Ecto neural progenitor cell (in vitro differentiated cells): ENCODE data around the gene MGAT5.

Experiments
- DNase-seq: peaks from one replicate; pipeline ENCODE4 v3.0.0-alpha.2; 2018; ENCODE audit warnings: low spot score

The MGAT5 gene

DNA sequence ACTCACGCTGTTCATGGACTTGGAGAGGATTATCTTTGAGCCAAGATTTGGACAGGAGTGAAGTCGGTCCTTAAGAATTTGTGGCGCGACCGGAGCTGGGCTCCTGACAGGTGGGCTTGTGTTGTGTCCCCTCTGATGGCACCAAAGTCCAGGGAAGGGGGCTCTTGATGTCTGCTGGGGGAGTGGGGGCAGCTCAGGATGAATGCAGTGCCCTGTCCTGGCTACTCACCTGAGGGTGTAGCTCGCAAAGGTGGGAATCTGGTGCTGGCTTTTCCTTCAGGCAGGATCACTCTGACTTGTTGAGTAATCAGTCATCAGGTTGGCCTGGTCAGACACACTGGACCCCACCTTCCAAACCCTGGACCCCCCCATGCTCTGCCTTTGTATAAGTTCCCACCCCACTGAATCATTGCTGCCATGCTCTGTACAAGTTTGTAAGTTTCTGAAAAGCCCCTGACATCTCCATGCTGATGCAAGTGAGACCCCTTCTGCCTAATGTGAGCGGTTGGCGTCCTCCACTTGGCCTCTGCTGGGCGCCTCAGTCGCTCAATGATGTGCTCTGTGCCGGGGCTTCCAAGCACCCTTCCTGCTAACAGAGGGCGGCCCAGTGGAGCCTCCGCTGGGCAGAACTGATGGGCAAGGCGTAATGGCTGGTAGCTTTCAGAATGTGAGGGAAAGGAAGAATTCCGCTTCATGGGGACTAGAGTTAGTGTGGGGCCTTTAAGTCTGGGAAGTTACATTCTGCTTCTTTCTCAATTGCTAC, 196.1 kb downstream of the MGAT5 start:
- no peak for DNase-seq

DNA sequence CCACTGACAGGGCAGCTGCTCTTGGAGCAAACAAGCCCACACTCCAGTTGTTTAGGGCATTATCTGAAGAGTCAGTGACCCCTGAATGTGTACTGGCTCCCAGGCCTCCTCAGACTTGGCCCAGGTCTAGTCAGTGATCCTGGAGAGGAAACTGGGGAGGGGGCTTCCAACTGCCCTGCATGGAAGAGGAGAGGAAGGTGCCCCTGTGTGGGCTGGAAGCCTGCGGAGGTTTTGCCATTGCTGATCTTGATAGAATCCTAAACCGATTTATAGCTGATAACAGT, 197.4 kb downstream of the MGAT5 start:
- no peak for DNase-seq

DNA sequence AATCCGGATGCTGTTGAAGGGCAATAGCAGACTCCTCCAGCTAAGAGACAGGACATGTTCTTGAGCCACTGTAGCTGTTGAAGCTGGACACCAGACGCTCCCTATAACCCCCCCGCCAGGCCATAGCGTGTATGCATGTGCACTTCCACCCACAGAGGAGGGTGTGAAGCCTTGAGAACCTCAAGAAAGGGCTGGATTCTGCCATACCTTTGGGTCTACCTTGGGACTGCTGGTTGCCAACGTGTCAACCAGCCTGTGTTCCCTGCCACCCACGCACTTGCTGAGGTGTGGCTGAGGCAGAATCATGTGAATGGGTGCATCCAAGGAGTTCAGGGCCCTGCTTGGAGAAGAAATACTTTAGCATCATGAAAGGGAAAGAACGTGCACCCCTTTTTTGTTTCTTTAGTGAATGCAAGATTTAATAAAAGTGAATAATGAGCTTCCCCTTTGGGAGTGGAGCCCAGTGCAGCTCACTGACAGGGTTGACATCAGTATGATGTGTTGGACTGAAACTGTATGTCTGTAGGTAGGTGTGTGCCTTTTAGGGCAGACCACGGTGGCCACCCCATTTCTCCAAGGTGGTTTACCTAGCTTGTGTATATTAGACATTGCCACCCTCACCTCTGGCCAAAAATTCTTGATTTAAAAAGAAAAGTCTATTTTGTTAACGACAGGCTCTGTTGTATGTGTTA, 198.3 kb downstream of the MGAT5 start:
- DNase-seq = no peak

DNA sequence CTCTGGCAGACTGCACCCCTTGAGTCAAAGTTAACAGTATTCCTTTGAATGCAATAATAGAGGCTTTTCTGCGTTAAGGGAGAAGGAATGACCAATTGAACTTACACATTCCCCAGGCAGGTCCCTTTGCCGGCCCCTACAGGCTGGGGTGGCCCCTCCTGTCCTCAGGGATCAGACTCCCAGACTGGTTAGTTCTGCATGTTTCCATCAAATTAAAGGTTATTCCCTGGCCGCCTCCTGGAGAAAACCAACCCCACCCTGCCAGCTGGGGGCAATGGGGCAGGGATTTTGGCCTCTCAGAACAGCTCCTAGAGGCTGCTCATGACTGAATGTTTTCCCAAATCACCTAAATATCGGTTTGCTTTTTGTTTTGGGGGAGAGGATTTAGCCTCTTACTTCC, 199.6 kb downstream of the MGAT5 start:
- no peak for DNase-seq

DNA sequence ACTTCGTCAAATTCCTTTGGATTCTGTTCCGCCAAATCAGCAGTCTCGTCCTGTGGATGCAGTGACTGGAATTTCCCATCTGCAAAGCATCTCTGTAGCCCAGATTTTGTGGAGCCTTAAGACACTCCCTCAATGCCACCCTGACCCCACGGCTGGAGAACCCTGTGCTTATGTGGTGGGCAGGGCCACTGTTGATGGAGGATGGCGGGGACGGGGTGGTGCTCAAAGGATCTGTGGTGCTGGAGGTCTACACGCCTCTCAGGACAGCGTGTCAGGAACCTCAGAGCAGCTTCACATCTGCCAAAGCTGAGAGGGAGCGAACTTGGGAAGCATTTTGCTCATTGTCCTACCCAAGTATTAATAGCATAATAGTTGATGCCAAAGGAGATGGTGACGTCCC, 200.1 kb downstream of the MGAT5 start:
- DNase-seq = no peak

DNA sequence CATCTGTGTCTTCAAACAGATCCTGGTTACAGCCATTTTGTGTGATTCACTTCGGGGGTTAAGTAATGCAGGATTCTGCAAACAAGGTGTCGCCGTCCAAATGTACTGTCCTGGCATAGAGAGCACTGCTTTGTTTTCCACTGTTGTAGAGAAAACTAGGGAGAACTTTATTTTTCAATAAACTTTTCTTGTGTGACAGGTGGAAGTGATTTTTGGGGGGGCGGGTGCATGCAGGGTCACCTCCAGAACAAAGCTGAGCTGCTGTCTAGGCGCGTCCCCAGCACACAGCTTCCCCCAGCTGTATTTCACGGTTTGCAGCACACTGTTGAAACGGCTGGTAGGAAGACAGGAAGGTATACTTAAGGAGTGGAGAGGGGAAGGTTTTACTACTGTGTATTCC, 200.6 kb downstream of the MGAT5 start:
- DNase-seq = no peak

DNA sequence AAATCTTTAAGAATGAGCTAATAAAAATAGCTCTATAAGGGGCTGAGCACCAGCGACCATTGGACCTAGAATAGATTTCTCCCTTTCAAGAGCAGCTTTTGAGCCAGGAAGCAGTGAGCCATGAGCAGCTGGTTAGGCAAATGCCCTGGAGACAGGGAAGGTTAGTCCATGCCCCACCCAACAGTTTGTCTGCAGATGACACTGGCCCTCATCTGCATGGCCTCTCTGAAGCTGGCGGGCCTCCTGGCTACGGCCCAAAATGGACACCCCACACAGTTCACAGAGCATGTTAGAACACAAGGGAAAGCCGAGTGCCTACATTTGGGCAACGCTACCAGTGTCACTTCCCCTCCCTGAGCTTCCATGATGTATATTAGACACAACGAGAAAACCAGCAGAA, 201.1 kb downstream of the MGAT5 start:
- no peak for DNase-seq

DNA sequence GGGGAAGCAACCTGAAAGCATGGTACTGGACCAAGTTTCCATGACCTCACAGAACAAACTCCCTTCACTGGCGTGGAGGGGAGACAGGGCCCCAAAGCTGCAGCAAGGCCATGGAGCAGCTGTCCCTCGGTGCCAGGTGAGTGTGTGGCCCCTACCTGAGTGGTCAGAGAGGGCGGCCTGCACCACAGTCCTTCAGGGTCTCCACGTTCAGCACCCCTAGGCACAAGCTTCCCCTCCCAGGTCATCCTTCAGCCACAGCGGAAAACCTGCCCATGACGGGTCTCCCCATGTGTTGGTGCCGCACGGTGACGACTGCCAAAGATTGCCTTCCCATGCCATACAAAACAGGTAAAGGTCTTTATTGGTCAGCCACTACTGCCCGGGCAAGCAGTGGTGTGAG, 201.6 kb downstream of the MGAT5 start:
- no peak for DNase-seq

DNA sequence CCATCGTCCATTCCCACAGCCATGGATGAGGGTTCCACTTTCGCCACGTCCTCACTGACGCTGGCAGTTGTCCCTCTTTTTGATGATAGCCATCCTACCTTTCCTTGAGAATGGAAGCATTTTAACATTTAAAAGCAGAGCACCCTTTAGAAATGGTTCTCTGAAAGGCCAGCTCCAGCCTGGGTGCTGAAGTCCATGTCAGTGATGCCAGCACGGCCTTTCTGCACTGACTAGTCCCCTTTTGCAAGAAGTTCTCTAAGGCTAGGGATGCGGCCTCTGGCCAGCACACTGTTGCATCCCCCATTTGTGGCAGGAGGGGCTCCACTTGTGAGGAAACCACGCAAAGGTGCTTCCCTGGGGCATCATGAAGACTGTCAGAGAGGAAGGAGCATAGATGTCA, 203.5 kb downstream of the MGAT5 start:
- no peak for DNase-seq

DNA sequence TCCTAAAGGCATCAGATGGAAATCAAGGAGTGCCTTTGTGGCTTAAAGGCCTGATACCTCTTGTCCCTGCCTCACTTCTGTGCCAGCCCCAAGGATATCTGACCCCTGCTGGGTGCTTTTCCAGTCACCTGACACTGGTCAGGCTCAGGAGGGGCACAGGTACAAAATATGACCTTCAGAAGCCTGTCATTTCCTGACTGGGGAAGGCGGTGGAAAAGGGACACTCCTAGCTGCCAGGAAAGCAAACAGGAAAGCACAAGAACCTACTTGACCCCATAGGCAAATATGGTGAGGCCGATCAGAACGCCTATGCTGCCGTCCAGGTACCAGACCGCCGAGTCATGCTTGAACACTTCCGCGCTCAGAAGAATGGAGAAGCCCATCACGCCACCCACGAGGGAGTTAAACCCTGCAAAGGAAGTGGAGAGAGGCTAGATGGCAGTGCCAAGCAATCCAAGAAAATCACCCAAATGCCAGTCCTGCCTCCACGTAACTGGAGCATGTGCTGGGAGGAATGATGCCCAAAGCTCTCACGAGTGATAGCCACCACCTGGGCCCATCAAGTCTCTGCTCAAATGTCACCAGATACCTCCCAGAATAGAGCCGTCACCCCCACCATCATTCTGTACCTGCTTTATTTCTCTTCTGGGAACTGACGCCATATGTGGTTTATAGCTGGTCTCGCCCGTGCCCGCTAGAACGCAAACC, 204.0 kb downstream of the MGAT5 start:
- DNase-seq = no peak

DNA sequence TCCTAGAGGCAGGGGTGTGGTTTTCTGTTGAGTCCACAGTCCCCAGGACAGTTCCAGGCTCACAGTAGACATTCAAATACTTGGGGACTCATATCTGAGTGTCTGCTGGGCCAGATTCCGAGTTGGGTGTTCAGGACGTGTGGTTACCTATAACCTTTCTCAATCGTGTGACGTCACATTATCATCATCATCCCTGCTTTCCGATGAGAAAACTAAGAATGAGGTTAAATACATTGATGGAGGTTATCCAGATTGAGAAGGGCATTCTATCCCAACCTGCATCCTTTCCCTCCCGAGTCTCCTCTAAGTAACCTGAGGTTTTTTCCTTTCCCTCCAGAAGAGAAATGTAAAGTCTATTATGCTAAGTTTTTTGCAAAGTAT, 204.6 kb downstream of the MGAT5 start:
- no peak for DNase-seq

DNA sequence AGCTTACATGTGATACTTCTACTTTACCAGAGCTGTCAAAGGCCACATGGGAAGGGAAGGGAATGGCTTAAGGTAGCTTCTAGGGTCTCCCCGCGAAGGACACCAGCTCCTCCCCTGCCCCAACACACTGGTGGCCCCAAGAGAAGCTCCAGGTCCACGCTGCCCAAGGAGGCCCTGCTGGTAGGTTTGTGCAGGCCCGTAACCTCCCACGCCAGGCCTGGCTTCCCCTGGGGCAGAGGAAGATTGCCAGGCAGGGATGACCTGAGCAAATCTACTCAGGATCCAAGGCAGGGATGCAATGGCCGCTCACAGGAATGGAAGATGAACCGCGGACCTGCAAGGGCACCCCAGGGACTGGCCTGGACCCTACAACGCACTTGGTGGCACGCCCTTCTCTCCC, 205.1 kb downstream of the MGAT5 start:
- no peak for DNase-seq

DNA sequence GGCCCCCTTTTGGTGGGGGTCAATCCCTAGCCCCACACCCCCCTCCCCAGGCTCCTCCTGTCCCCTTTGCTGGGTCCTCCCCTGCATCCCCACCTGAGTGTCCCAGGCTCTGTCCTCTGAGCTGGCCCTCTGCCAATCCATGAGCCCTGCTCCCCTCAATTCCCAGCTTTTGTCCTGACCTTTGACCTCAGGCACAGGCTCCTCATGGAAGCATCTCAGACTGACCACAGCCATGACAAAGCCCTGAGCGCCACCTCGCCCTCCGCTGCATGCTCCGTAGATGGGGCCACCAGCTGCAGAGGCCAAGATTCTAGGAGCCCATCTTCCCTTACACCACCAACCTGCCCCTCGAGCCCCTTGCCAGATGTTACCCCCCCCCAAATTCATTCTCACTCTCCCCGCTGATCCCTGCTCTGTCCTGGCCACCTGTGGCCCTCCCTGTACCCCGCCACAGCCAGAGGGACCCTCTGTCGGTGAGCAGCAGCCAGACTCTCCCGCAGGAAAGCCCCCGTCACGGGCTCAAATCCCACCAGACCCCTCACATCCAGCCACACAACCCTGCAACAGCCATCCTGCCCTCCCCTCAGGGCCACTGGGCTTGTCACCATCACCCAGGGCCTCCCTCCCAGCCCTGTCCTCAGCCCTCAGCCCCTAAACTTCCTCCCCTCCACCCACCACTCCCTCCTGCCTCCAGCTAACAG, 206.0 kb downstream of the MGAT5 start:
- DNase-seq = no peak

DNA sequence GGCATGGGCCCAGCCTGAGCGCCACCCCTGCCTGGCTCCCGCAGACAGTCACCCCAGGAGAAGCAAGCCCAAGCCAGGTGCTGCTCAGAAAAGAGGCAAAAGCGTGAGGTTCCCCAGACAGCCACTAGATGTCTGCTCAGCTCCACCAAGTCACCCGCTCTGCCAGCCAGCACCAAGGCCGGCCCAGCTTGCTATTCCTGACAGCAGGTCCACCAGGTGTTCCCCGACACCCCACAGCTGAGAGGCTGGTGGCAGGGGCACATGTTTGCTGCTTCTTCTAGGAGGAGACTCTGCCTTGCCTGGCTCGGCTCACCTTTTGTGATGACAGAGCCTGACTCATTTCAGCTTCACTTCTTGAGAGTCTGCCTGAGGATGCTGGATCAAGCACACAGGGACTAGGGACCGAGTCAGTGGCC, 206.7 kb downstream of the MGAT5 start:
- peak; percentile 83 for DNase-seq

DNA sequence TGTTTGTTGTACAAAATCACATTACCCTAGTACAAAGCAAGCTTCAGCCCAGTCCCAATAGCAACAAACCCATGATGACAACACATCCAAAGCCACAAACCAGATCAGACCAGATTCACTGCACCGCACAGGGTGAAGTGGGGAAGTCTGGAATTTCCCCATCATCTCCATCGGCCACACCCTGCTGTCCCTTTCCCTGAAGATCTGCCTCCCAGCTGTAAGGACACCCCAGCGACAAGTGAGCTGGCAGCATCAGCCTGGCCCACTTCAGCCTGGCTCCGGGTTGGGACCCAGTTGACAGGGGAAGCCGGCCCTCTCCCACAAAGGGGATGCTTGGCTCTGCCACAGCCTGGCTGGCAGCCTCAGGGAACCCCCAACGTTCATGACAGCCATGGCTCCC, 207.6 kb downstream of the MGAT5 start:
- no peak for DNase-seq

DNA sequence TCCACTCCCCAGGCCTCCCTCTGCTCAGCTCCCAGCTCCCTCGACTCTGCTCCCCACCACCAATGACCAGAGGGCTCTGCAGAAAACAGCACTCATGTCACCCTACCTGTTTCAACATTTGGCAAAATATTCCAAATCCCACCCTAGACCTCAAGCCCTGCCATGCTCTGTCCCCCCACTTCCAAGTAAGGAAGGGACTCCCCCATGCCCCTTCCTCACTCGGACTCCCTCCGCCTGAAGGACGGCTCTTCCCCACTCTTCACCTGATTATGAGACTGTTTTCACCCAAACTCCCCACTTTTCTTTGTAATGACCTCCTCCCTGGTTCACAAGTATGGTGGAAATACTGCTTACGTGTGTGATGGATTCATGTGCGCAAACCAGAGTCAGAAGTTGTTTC, 208.4 kb downstream of the MGAT5 start:
- DNase-seq = no peak

DNA sequence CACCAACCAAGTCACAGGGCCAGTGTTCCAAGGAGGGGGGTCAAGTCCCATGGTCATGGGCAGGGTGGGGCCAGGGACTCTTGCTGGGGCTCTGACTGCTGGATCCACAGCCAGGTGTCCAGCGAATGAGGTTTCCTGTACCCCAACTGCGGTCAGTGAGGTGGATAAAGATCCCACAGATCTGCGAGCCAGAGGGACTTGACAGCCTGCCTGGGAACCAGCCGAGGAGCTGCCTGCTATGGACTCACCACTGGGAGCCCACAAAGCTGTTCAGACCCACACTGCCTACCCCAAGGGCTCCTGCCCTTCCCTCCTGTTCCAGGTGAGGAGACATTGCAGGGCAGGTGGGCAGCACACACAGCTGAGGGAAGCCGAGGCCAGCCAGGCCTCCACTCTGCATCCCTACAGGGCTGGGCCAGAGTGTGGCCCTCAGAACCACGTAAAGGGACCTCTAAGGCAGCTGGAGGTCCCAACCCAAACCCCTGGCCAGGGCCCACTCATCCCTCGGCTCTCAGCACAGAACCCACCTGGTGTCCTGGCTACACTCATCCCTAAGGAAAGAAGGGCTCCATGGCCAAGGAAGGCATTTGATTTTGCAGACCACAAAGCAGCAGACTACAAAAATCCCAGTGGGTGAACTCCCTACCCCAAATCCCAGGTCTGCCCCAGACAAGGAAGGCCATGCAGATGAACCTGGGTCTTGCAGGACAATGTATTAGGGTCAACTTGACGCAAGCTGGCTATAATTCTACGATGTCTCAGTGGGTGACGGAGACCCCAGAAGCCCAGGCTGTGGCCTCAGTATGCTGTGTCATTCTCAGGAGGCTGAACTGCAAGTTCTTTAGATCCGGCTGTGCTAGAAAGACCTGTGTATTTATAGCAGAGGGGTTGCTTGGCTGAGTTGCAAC, 209.2 kb downstream of the MGAT5 start:
- DNase-seq = peak; percentile 32

DNA sequence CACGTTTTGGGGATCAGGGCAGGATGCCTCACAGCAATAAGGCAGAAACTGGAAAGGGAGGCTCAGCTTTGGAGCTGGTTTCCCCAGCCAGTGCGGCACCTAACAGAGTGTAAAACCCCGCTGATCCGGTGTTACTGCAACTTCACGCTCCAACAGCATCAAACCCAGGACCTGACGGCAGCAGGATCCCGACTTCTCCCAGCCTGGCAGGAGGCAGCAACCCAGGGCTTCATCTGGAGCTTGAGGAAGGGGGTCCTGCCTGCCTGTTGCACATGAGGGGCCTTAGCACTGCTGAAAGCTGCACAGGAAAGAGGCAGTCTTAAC, 209.8 kb downstream of the MGAT5 start:
- DNase-seq = peak; percentile 39

DNA sequence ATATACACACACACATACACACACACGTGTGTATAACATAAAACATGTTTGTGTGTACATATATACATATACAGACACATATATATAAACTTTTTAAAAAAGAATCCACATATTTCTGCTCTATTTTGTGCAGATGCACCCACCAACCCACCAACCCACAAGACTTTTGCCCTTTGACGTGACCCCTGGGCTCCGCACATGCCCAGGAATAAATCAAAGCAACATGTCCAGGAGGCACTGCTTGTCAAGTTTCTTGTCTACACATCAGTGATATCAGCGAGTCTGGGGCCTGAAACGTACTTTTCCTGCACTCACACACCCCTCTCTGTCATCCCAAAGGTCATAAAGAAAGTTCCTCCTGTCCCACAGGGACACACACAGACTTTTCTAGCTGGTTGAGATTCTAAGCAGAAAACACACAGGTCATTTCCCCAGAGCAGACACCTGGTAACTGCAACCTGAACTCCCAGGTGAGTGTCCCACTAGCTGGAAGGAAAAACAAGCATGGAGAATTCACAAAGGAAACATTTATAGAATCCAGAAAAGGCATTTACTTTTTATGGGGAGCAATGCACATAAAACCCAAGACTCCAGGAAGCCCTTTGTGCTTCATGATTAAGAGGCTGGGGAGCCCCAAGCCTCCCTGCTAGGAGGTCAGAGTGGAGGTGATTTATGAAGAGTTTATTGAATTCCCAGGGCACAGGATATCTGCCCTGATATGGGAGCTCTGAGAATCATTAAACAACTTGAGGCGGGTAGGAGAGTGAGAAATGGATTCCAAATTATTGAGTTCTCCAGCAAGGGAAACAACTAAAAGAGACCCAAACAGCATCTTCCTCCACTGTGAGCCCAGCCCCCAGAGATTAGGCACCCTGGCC, 211.6 kb downstream of the MGAT5 start:
- DNase-seq = no peak

DNA sequence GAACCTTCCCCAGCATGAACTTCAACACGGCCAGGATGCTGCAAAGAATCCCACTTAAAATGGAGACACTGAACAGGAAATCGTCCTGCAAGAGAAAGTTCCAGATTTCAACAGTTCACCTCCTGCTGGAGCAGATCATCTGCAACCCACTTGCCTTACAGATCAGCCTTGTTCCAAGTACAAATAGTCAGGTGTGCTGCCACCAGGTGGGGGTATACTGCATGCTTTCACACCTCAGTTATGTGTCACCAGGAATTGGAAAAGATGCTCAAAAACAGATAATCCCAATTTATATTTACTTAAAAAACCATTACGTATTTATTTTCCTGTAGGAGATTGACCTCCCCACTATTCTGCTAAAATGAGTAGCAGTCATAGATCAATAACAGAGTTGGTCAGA, 212.3 kb downstream of the MGAT5 start:
- peak; percentile 37 for DNase-seq

DNA sequence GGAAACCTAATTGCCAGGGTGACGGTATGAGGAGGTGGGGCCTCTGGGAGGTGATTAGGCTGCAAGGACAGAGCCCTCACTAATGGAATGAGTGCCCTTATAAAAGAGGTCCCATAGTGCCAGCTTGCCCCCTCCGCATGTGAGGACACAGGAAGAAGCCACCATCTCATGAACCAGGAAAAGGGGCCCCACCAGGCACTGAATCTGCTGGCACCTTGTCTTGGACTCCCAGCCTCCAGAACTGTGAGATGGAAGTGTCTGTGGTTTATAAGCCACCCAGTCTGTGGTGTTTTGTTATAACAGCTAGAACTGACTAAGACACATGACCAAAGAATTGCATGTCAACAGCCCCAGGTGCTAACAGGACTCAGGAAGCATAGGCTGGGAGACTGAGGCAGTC, 214.3 kb downstream of the MGAT5 start:
- no peak for DNase-seq
